ENCODE measurements around the gene ATP2B1.

Gene ATP2B1

DNA sequence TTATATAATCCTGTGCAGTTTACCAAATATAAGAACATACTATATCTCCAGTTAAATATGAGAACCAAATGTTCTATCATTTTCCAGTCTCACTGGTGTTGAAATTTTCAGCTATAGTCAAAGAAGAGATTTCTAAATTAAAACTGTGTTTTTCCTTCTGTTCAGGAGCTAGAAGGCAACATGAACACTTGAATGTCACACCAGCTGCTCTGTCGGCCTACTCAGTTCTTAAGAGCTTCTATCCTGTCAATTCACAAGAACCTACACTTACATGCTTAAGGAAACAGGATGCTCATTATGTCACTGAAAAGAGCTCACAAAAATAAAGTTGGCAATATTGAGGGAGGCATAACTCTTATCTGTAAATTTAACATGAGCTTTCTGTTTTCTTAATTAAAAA, 43.1 kb downstream of the ATP2B1 start:
- Histone ChIP-seq H3K9me3 (ENCODE audit: severe bottlenecking) (no peaks in the 10 kb centered on the region), H3K36me3 (no peaks in the 10 kb centered on the region; the same call in 1 of the 2 replicates), H3K27me3 (ENCODE audit: insufficient read depth, low read depth, severe bottlenecking) (no peaks in the 10 kb centered on the region), H3K27ac (no peak overlapping the region), H3K4me3 (ENCODE audit: low read depth, low read length) (no peak overlapping the region)
- TF ChIP-seq, protein P1, sequence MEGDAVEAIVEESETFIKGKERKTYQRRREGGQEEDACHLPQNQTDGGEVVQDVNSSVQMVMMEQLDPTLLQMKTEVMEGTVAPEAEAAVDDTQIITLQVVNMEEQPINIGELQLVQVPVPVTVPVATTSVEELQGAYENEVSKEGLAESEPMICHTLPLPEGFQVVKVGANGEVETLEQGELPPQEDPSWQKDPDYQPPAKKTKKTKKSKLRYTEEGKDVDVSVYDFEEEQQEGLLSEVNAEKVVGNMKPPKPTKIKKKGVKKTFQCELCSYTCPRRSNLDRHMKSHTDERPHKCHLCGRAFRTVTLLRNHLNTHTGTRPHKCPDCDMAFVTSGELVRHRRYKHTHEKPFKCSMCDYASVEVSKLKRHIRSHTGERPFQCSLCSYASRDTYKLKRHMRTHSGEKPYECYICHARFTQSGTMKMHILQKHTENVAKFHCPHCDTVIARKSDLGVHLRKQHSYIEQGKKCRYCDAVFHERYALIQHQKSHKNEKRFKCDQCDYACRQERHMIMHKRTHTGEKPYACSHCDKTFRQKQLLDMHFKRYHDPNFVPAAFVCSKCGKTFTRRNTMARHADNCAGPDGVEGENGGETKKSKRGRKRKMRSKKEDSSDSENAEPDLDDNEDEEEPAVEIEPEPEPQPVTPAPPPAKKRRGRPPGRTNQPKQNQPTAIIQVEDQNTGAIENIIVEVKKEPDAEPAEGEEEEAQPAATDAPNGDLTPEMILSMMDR (IDR thresholded peaks at IDR 0.05; ENCODE audit: low read depth, low read length): no peak
- no peak for DNase-seq

DNA sequence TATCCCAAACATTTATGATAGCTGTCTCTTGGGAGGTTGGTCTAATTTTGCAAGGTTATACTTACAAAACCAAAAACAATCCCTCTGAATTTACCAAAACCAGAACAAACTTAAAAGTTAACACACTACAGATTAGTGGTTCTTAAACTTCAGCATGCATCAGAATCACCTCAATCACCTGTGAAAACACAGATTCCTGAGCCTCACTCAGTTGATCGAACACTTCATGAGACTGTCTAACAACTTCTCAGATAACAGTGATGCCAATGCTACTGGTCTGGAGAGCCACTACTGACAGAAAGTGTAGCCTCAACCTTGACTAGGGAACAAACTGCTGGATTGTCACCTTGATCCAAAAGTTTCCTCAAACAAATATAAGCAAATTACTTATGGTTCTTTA, 44.2 kb downstream of the ATP2B1 start:
- H3K4me3 ChIP-seq (ENCODE audit: low read depth, low read length): no peak overlapping the region
- H3K9me3 ChIP-seq (ENCODE audit: severe bottlenecking): no peaks in the 10 kb centered on the region
- no peak for DNase-seq

DNA sequence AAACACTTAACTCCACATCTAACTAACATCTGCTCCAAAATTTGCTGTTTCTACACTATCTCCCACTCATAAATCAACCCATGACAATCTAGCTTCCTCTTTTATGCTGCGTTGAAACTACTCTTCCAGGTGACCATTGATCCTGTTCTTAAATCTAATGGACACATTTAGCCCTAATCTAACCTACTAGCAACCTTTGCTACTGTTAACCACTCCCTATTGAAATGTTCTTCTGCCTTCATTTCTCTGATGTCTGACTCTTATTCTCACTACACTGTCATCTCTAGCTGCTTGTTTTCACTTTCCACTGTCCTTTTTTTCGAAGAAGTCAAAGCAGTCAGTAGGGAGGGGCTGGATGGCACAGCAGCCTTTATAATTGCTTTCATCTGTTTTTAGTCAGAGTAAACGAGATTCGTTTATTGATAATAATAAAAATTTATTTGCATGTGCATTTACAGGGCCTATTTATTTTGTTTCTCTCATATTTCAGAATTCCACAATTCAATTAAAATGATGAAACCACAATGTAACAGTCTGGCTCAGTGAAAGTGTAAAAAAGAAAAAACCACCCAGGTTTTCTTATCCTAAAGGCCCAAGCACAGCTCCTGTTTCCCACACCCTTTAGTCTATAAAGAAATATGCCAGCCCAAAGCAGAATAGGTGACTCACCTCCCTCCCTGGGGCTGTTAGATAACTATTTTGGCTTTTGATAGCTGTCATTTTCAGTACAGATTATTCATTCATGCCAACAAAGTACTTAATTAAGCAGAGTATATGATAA, 44.9 kb downstream of the ATP2B1 start:
- Histone ChIP-seq H3K9me3 (ENCODE audit: severe bottlenecking) (no peaks in the 10 kb centered on the region), H3K4me3 (ENCODE audit: low read depth, low read length) (no peak overlapping the region), H3K27ac (no peak overlapping the region), H3K36me3 (no peaks in the 10 kb centered on the region; the same call in 1 of the 2 replicates), H3K27me3 (ENCODE audit: insufficient read depth, low read depth, severe bottlenecking) (no peaks in the 10 kb centered on the region)
- no peak for DNase-seq
- TF ChIP-seq, protein P1 (IDR thresholded peaks at IDR 0.05; ENCODE audit: low read depth, low read length): no peak

More for the DNA sequence above, 44.2 kb downstream of the ATP2B1 start:
- Histone ChIP-seq H3K36me3 (no peaks in the 10 kb centered on the region; the same call in 1 of the 2 replicates), H3K27ac (no peak overlapping the region), H3K27me3 (ENCODE audit: insufficient read depth, low read depth, severe bottlenecking) (no peaks in the 10 kb centered on the region)
- TF ChIP-seq, protein P1 (IDR thresholded peaks at IDR 0.05; ENCODE audit: low read depth, low read length): no peak

DNA sequence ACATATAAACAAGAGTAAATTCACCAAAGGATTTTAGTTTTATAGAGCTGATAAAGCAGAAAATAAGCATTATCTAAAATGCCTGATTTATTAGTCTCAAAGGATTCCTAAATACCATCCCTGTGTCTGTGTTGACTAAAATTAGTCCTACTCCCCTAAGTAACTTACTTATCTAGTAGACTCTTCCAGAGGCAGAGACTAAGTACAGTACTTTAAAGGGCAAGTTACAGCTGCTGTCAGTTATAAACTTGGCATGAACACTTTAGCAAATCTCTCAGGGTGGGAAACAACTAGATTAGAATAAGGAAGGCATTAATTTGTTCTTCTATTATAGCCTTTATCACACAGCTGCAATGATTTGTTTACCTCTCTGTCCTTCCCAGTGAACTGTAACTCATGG, 46.0 kb downstream of the ATP2B1 start:
- TF ChIP-seq, protein P1 (IDR thresholded peaks at IDR 0.05; ENCODE audit: low read depth, low read length): no peak
- H3K27me3 ChIP-seq (ENCODE audit: insufficient read depth, low read depth, severe bottlenecking): no peaks in the 10 kb centered on the region
- no peaks in the 10 kb centered on the region; the same call in 1 of the 2 replicates for H3K36me3 ChIP-seq
- no peaks in the 10 kb centered on the region for H3K9me3 ChIP-seq (ENCODE audit: severe bottlenecking)
- no peak overlapping the region for H3K27ac ChIP-seq
- DNase-seq: no peak
- H3K4me3 ChIP-seq (ENCODE audit: low read depth, low read length): no peak overlapping the region

GRCh38 chr12:89661706-89662330, 46.8 kb downstream of the ATP2B1 start:
- DNase-seq: no peak
- TF ChIP-seq, protein P1 (IDR thresholded peaks at IDR 0.05; ENCODE audit: low read depth, low read length): no peak
- no peak overlapping the region for H3K4me3 ChIP-seq (ENCODE audit: low read depth, low read length)
- H3K36me3 ChIP-seq: no peaks in the 10 kb centered on the region; the same call in 1 of the 2 replicates
- no peak overlapping the region for H3K27ac ChIP-seq
- H3K9me3 ChIP-seq (ENCODE audit: severe bottlenecking): no peaks in the 10 kb centered on the region
- no peaks in the 10 kb centered on the region for H3K27me3 ChIP-seq (ENCODE audit: insufficient read depth, low read depth, severe bottlenecking)

Data from WERI-Rb-1 (cell line).